Ectodermal cell (in vitro differentiated cells): ENCODE measurements around the gene EIF2B2. TPM values are rescaled to one million over a fixed set of nuclear protein-coding genes. Genes with fewer than 3 reads are reported as not detected.

Experiments
- H3K27ac ChIP-seq: 2 replicates; pipeline ENCODE4 v1.7.0; 2013; ENCODE audit warnings: mild to moderate bottlenecking, low read depth, low read length; ENCODE audit not compliant: insufficient read depth, poor library complexity, severe bottlenecking
- H3K27me3 ChIP-seq: 2 replicates; pipeline ENCODE4 v1.7.0; 2013; ENCODE audit warnings: mild to moderate bottlenecking, low read length; ENCODE audit not compliant: insufficient read depth, control insufficient read depth, poor library complexity, severe bottlenecking
- H3K36me3 ChIP-seq: one replicate; pipeline ENCODE4 v1.7.0; 2013; ENCODE audit warnings: low read length; ENCODE audit not compliant: control insufficient read depth, insufficient read depth
- H3K4me1 ChIP-seq: one replicate; pipeline ENCODE4 v1.7.0; 2013; ENCODE audit warnings: low read length; ENCODE audit not compliant: control insufficient read depth, insufficient read depth
- H3K4me3 ChIP-seq: 2 replicates; pipeline ENCODE4 v1.7.0; 2013; ENCODE audit warnings: low read depth, low read length, control low read depth; ENCODE audit not compliant: insufficient read depth
- H3K9me3 ChIP-seq: 2 replicates; pipeline ENCODE4 v1.7.0; 2013; ENCODE audit warnings: mild to moderate bottlenecking, low read length, moderate library complexity; ENCODE audit not compliant: control insufficient read depth
- whole genome bisulfite sequencing, 2 experiments: methylation state at CpG; one replicate each; pipeline ENCODE4 v1.1.7; 2013; ENCODE audit warnings: missing lambda C conversion rate in 2 of 2; 5-methylcytosine and 5-hydroxymethylcytosine counted together
- polyA plus RNA-seq, 4 experiments: library from polyadenylated mRNA; stranded (reverse); fragments of 50-300 nt; gene quantifications; one replicate each; pipeline ENCODE4 v1.2.3, GENCODE V29; 2013

The EIF2B2 gene
- polyA plus RNA-seq (2013, experiment 1 of 4) = 31.3 TPM
- 33.7 TPM for polyA plus RNA-seq (2013, experiment 2 of 4)
- 27.7 TPM for polyA plus RNA-seq (2013, experiment 3 of 4)
- polyA plus RNA-seq (2013, experiment 4 of 4) = 28.5 TPM

DNA sequence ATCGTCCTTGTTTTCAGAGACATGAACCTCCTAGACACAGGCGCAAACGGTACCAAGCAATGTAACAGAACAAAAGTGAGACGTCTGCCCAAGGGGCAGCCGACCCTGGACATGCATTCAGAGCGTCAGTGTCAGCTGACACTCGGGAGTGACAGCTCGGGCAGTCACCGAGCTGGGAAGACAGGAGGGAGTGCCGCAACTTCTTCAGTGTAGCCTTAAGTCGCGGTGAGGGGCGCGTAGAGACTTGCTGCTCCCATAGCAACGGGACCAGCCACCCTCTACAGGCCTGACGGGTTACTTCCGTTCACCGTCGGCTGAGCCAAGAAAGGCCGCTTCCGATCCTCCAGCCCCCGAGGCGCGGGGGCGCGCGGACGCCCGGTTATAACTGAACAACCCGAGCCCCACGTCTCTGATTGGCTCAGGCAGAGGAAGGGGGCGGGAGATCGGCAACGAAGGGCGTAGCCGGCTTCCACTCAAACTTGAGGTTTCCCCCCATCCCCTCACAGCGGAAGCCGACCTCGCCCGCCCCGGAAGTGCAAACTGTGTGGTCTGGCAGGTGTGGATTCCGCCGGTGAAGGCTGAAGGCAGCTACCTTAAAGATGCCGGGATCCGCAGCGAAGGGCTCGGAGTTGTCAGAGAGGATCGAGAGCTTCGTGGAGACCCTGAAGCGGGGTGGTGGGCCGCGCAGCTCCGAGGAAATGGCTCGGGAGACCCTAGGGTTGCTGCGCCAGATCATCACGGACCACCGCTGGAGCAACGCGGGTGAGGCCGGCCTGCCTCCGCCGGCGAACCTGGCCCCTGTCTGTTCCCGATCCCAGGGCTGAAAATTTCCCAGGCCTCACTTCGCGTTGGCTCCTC, at the start of gene EIF2B2:
Gene EIF2B2, plus strand, starts transcription at position 530 of the 858 bp plus-strand sequence. Its CDS starts 70 bp downstream, at position 600.
- Histone ChIP-seq H3K4me3 (peak within 1 kb of the TSS; percentile 86), H3K27me3 (no peaks in the 10 kb centered on the region), H3K9me3 (no peaks in the 10 kb centered on the region), H3K36me3 (peaks cover 7% of the 10 kb centered on the region), H3K4me1 (no peaks in the 10 kb centered on the region), H3K27ac (peak within 1 kb of the TSS; percentile 57)
- WGBS, 2 experiments = 1 to 2% methylated on average over 66 of the region's 66 CpGs

DNA sequence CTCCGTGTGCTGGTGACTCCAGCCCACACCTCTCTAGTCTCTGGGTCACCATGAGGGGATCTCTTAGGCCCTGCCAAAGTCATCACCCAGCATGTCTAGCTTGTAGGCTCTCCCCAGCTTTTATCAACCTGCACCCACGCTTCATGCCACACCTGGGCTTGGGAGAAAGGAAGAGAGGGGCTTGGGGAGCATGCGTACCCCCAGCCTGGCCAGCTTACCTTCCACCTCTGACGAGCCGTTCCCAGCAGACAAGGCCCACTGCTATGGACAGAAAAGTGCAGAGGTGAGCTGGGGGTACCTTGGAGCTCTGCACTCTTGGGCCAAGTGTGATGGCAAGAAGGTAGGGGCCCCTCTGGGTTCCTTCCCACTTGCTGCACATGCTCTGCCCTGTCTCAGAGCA, 49.0 kb upstream of the EIF2B2 start:
- Histone ChIP-seq H3K9me3 (no peaks in the 10 kb centered on the region), H3K4me1 (peaks cover 28% of the 10 kb centered on the region), H3K36me3 (no peaks in the 10 kb centered on the region), H3K27me3 (peaks cover 26% of the 10 kb centered on the region), H3K27ac (no peak overlapping the region), H3K4me3 (no peak overlapping the region)
- 93 to 96% methylated on average over 5 of the region's 5 CpGs for WGBS, 2 experiments

DNA sequence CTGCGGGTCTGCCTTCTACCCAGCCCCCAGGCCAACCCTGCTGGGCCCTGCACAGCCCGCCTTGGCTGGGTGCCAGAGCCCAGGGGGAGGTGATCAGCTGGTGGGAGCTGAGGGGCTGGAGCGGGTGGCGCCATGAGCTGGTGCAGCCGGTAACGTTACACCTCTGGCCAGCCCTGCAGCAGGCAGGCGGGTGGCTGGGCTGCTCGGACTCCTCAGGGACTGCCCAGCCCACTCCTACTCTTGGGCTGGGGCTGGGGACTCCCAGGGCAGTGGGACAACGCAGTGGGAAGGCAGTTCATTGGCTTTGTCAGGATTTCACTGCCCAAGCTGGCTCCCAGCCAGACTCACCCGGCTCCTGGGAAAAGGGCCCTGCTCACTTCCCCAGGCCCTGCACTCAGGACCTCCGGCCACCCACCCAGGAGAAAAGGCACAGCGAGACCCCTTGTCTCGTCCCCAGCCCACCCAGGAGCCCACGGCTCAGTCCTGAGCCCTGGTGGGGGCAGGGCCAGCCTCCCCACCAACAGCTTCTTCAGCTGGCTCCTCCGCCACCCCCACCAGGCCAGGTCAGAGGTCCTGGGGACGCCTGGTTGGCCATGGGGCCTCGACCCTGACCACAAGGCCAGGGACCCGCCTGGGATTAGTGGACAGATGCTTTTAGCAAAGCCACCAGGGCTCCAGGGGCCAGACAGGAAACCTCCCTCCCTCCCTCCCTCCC, 48.3 kb upstream of the EIF2B2 start:
- Histone ChIP-seq H3K27me3 (peaks cover 26% of the 10 kb centered on the region), H3K4me1 (peaks cover 28% of the 10 kb centered on the region), H3K4me3 (no peak overlapping the region), H3K27ac (no peak overlapping the region), H3K36me3 (no peaks in the 10 kb centered on the region), H3K9me3 (no peaks in the 10 kb centered on the region)
- 63 to 65% methylated on average over 18 of the region's 18 CpGs for WGBS, 2 experiments

DNA sequence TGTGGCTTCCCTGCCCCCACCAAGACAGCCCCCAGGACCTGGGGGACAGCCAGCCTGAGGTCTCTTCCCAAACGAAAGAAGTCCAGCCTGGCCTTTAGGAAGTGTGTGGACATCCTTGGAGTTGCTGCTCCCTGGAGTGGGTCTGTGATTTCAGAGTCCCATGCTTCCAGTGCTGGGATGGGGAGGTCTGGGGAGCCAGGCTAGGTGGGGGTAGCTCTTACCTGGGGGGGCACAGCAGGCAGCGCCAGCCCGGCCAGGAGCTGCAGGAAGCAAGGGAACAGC, 47.8 kb upstream of the EIF2B2 start:
- peaks cover 26% of the 10 kb centered on the region for H3K27me3 ChIP-seq
- peaks cover 28% of the 10 kb centered on the region for H3K4me1 ChIP-seq
- peak overlapping the region; percentile 22 for H3K4me3 ChIP-seq
- 41 to 54% methylated on average over 3 of the region's 3 CpGs for WGBS, 2 experiments
- H3K36me3 ChIP-seq = no peaks in the 10 kb centered on the region
- H3K9me3 ChIP-seq = no peaks in the 10 kb centered on the region
- no peak overlapping the region for H3K27ac ChIP-seq

DNA sequence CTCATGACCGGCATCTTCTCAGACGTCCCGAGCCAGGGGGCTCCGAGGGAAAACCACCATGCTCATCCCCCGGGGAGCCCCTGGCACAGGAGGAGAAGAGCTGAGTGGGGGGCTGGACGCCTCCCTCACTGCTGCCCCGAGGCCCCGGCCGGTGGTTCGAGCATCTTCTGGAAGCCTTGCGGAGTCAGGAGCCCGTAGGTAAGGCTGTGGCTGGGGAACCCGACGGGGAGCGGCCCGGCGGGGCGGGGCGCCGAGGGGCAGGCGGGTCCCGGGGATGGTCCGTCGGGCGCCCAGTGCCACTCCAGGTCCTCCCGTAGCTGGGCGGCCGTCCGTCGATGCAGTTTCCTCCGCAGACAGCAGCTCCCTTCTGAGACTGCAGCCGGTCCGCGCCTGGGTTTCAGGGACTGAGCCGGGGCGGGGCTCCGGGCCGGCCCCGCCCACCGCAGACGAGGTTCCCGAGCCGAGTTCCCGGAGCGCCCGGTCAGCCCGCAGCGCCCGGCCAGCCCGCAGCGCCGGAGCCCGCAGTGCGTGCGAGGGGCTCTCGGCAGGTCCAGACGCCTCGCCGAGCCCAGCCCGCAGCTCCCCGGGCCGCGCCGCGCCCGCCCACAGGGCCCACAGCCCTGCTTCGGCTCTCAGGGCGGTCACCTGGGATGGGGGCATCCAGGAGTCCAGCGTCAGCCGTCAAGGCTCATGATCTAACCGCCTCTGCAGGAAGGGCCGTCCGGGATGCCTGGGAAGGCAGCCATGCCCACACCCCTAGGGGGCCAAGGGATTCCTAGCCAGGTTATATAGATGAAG, 47.3 kb upstream of the EIF2B2 start, which contains the start of gene PGF:
Gene PGF, minus strand, starts transcription at position 369 of the 798 bp plus-strand sequence. Its CDS starts 355 bp downstream, at position 14.
- 8 to 10% methylated on average over 73 of the region's 73 CpGs for WGBS, 2 experiments
- no peak within 1 kb of the TSS for H3K27ac ChIP-seq
- peak within 1 kb of the TSS; percentile 22 for H3K4me3 ChIP-seq
- H3K27me3 ChIP-seq = peaks cover 26% of the 10 kb centered on the region
- H3K4me1 ChIP-seq = peaks cover 28% of the 10 kb centered on the region
- no peaks in the 10 kb centered on the region for H3K36me3 ChIP-seq
- no peaks in the 10 kb centered on the region for H3K9me3 ChIP-seq

DNA sequence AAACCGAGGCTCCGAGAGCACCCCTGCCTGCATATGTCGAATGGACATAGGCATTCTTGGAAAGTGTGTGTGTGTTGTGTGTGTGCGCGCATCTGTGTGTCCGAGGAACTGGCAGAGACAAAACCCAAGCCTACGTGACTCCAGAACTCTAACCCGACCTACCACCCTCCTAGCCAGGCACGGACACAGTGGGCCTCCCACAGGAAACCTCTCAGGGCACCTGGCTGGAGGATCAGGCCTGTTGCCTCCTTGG, 46.8 kb upstream of the EIF2B2 start:
- H3K27ac ChIP-seq = no peak overlapping the region
- H3K9me3 ChIP-seq = no peaks in the 10 kb centered on the region
- WGBS, 2 experiments = 84 to 89% methylated on average over 9 of the region's 9 CpGs
- H3K4me3 ChIP-seq = no peak overlapping the region
- no peaks in the 10 kb centered on the region for H3K36me3 ChIP-seq
- H3K4me1 ChIP-seq = peaks cover 28% of the 10 kb centered on the region
- peaks cover 26% of the 10 kb centered on the region for H3K27me3 ChIP-seq

DNA sequence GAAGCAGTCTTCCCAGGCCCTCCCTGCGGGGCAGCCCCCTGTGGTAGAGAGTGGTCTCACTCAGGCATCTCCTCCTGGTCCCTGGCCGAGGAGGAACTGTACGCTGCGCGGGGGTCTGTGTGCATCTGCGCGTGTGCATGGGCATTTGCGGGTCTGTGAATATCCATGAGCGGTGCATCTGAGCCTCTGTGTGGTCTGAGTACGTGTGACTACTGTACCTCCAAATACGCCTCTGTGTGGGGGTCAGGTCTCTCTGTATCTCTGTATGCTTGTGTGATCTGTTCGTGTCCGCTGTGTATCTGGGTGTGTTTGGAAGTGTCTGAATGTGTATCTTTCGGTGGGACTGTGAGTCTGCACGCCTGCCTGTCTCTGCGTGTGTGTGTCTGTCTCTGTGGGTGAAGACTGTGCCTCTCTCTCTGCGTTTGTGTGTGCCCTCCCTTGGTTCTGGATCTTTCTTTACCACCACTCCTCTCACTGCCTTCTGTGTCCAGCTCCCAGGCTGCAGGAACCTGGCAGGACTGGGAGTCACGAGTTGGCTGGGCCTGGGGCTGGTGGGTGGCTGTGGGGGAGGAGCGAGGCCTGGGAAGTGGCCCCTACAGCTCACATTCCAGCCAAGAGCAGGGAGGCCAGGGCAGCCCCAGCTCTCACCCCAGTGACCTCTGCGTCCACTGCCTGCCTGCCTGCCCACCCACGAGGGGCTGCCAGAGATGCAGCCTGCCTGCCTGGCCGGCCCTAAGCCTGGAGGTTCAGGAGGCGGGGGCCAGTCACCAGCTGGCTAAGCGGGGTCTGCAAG, 46.2 kb upstream of the EIF2B2 start:
- Histone ChIP-seq H3K4me3 (no peak overlapping the region), H3K27me3 (peaks cover 26% of the 10 kb centered on the region), H3K27ac (no peak overlapping the region), H3K4me1 (peaks cover 25% of the 10 kb centered on the region), H3K36me3 (no peaks in the 10 kb centered on the region), H3K9me3 (no peaks in the 10 kb centered on the region)
- WGBS, 2 experiments = 83 to 84% methylated on average over 23 to 24 of the region's 24 CpGs

DNA sequence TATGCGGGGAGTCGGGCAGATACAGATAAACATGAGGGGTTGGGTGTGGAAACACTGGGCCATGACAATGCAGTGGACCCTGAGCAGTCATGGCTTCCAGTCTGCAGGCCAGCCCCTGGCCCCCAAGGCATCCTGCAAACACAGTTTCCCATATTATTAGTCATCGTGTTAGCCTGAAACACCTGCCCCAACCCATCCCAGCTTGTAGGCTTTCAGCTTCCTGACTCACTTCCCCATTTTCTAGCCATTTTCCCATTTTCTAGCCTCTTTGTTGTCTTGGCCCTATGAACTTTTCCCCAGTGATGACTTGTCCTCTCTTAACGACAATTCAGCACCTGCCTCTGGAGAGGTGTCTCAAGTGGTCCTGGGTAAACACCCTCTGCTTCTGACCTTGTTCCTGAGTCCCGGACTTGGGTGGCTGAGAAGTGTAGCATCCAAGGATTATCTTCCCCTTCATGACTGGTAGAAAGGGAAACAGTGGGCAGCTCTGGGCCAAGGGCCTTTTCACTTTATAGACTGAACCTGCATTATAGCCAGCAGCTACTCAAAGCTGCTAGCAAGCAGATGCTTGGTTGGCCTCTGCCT, 43.0 kb upstream of the EIF2B2 start:
- no peak overlapping the region for H3K4me3 ChIP-seq
- H3K36me3 ChIP-seq = no peaks in the 10 kb centered on the region
- peaks cover 18% of the 10 kb centered on the region for H3K27me3 ChIP-seq
- H3K27ac ChIP-seq = no peak overlapping the region
- 89 to 93% methylated on average over 5 of the region's 5 CpGs for WGBS, 2 experiments
- peaks cover 18% of the 10 kb centered on the region for H3K4me1 ChIP-seq
- H3K9me3 ChIP-seq = no peaks in the 10 kb centered on the region

DNA sequence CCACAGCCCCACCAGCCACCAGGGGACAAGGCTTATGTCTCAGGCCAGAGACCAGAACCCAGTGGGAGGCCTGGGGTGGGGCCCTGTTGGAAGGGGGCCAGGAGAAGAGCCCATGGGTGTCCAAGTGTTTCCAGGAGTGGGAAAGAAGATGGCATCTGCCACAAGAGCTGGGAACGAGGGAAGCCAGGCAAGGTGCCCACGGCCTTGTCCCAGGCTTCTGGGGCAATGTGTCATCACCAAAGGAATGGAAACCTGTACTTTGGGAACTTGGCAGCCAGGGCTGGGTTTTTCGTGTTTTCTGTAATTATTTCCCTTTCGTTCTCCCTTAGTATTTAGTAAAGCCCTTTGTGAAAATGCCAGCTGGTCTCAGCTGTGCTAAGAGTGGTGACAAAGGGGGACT, 42.0 kb upstream of the EIF2B2 start:
- Histone ChIP-seq H3K4me1 (peaks cover 17% of the 10 kb centered on the region), H3K9me3 (no peaks in the 10 kb centered on the region), H3K4me3 (no peak overlapping the region), H3K36me3 (no peaks in the 10 kb centered on the region), H3K27ac (no peak overlapping the region), H3K27me3 (peaks cover 7% of the 10 kb centered on the region)
- 96 to 98% methylated on average over 4 of the region's 4 CpGs for WGBS, 2 experiments
